Mucosa of stomach (tissue), 1 donor: Measurements from ENCODE around the gene GATD1.
A peak's percentile ranks its signal among the peaks of the same experiment; 100 is the strongest.

Experiments used
- H3K27me3 ChIP-seq: one replicate; pipeline ENCODE4 v1.7.0; 2013; ENCODE audit warnings: mild to moderate bottlenecking, low read length; ENCODE audit not compliant: control insufficient read depth, insufficient read depth
- H3K36me3 ChIP-seq: one replicate; pipeline ENCODE4 v1.7.0; 2013; ENCODE audit warnings: low read length; ENCODE audit not compliant: control insufficient read depth, insufficient read depth
- H3K4me1 ChIP-seq: one replicate; pipeline ENCODE4 v1.7.0; 2013; ENCODE audit warnings: mild to moderate bottlenecking, low read length; ENCODE audit not compliant: control insufficient read depth, insufficient read depth
- H3K4me3 ChIP-seq: one replicate; pipeline ENCODE4 v1.7.0; 2013; ENCODE audit warnings: low read length
- H3K9ac ChIP-seq: one replicate; pipeline ENCODE4 v1.7.0; 2013; ENCODE audit warnings: mild to moderate bottlenecking, low read length, moderate library complexity
- H3K9me3 ChIP-seq: one replicate; pipeline ENCODE4 v1.7.0; 2013; ENCODE audit warnings: mild to moderate bottlenecking, low read length, moderate library complexity; ENCODE audit not compliant: control insufficient read depth
- donor health status: Pancreatic carcinoma.

GATD1 gene

DNA sequence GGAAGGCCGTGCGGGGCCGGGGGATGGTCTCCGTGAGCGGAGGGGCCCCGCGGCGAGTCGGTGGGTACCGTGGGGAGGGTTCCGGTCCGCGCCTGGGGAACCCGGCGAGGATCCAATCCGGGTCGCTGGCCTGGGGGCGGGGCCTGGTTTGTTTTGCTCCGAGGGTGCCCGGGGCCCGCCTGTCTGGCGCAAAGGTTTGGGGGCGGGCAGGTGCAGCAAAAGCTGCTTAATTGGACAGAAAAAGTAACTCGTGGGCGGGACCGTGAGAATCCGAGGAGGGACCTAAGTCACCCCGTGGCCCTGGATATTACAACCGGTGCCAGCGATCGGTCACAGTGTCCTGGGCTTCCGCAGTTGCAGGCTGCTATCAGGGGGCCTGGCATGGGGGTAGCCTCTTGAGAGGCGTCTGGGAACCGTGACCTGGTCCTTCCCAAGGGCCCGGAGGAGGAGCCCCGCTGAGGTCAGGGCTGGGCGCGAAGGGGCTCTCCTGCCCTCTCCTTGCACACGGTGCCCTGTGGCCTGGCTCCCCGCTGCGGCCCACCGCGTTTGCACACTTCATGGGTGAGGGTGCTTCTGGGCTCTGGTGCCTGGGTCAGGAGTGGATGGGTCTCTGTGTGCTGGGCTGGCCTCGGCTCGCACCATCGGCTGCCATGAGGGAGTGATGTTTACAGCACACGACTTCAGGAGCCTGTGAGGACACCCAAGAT, 42.8 kb upstream of the GATD1 start:
- Histone ChIP-seq H3K9me3 (no peaks in the 10 kb centered on the region), H3K4me3 (peak overlapping the region; percentile 84), H3K27me3 (no peaks in the 10 kb centered on the region), H3K9ac (peak overlapping the region; percentile 85), H3K4me1 (peaks cover 56% of the 10 kb centered on the region), H3K36me3 (no peaks in the 10 kb centered on the region)

DNA sequence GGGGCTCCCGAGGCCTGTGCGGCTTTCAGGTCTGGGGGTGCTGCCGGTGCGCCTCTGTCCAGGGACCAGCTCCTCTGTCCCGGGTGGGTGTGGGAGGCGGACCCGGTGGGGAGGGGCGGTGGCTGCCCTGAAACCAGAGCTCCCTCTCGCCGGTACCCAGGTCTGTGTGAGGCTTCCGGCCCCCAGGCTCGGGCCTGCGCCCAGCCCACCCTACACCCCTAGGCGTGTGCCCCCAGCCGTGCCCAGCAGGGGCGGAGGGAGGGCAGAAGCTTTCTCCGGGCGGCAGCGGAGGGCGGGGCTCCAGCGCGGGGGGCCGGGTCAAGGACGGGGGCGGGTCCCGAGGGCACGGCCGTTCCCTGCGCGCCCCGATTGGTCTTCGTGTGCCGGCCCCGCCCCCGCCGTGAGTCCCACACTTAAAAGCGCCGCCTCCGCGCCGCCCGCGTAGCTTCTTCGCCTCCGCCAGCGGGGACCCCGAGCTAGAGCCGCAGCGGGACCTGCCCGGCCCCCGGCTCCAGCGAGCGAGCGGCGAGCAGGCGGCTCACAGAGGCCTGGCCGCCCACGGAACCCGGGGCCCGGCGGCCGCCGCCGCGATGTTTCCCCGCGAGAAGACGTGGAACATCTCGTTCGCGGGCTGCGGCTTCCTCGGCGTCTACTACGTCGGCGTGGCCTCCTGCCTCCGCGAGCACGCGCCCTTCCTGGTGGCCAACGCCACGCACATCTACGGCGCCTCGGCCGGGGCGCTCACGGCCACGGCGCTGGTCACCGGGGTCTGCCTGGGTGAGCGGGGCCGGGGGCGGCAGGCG, 42.0 kb upstream of the GATD1 start:
- Histone ChIP-seq H3K4me3 (peak overlapping the region; percentile 84), H3K4me1 (peaks cover 49% of the 10 kb centered on the region), H3K36me3 (no peaks in the 10 kb centered on the region), H3K9ac (peak overlapping the region; percentile 96), H3K27me3 (no peaks in the 10 kb centered on the region), H3K9me3 (no peaks in the 10 kb centered on the region)

DNA sequence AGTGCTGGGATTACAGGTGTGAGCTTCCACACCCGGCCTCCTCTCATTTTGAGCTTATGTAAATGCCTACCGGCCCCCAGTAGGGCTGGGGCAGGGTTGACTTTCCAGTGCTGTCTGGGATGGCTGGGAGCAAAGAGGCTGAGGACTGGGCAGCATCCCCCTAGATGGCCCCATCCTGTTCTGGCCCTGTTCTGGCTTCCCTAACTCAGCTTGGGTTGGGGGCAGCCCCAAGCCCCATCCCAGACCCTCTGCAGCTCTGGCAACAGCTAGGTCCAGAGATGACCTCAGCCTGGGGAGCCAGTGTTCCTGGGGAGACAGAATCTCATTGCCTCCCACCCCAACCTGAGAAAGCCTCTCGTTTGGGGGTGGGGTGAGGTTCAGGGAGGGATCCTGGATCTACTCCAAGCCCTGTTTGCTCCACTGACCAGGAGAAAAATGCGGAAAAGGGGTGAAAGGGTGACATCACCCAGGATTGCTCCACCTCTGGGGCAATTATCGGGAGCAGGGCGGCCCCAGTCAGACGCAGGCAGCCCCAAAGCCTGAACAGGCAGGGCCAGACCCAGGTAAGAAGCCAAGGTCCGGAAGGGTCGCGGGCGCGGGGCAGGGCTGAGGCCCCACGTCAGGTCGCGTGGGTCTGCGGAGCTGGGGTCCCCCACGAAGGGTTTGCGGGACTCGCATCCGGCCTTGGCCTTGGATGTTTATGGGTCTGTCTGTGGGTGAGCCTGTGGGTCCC, 41.3 kb upstream of the GATD1 start, which contains the start of gene PNPLA2:
Gene PNPLA2 (plus strand): TSS at position 519 of the 733 bp plus-strand sequence. CDS start 805 bp downstream, outside the sequence.
- Histone ChIP-seq H3K4me1 (peaks cover 41% of the 10 kb centered on the region), H3K9me3 (no peaks in the 10 kb centered on the region), H3K27me3 (no peaks in the 10 kb centered on the region), H3K9ac (peak within 1 kb of the TSS; percentile 96), H3K36me3 (no peaks in the 10 kb centered on the region), H3K4me3 (peak within 1 kb of the TSS; percentile 71)

DNA sequence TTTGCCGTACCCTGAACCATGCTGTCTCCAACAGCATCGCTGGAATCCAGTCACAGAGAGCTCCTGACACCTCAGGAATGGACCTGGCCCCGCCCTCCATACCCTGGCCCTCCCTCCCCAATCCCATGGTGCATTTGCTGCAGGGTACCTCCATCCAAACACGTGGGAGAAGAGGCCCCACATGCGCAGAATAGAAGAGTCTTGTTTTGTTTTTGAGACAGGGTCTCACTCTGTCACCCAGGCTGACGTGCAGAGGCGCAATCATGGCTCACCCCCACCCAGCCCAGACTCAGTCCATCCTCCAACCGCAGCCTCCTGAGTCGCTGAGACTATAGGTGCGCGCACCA, 39.1 kb upstream of the GATD1 start:
- Histone ChIP-seq H3K9me3 (no peaks in the 10 kb centered on the region), H3K36me3 (peaks cover 14% of the 10 kb centered on the region), H3K9ac (no peak overlapping the region)

DNA sequence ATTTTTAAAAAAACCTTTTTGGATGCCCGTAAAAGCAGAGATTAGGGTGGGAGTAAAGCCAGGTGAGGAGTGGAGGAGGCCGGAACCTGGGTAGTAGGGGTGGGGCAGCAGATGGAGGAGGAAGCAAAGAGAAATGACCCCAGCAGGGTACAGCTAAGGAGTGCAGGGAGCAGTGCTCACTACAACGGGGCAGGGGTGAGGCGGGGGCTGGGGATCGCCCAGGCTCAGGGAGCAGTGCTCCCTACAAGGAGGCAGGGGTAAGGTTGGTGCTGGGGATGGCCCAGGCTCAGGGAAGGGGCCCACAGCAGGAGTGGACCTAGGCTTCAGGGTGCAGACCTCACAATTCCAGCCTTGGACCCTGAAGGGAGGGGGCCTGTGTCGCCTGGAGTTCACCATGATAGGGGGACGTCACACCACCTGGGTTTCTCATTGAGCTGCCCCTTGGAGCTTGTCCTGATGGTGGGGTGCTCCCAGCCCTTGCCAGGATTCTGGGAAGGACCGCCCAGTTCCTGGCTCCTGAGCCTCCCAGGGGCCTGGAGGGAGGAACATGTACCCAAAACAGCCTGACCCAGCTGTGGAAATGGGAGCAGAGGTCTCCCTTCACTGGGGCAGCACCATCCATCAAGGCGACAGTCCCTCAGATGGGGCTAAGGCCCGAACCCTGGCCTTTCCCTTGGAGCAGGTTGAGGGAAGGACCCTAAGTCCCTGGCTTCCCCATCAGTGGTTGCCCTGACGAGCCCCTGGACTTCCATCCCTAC, 38.6 kb upstream of the GATD1 start:
- Histone ChIP-seq H3K4me1 (peaks cover 27% of the 10 kb centered on the region), H3K9ac (no peak overlapping the region), H3K4me3 (no peak overlapping the region), H3K9me3 (no peaks in the 10 kb centered on the region), H3K27me3 (no peaks in the 10 kb centered on the region), H3K36me3 (peaks cover 15% of the 10 kb centered on the region)

More for the DNA sequence above, 39.1 kb upstream of the GATD1 start:
- Histone ChIP-seq H3K27me3 (no peaks in the 10 kb centered on the region), H3K4me1 (peaks cover 27% of the 10 kb centered on the region), H3K4me3 (no peak overlapping the region)

DNA sequence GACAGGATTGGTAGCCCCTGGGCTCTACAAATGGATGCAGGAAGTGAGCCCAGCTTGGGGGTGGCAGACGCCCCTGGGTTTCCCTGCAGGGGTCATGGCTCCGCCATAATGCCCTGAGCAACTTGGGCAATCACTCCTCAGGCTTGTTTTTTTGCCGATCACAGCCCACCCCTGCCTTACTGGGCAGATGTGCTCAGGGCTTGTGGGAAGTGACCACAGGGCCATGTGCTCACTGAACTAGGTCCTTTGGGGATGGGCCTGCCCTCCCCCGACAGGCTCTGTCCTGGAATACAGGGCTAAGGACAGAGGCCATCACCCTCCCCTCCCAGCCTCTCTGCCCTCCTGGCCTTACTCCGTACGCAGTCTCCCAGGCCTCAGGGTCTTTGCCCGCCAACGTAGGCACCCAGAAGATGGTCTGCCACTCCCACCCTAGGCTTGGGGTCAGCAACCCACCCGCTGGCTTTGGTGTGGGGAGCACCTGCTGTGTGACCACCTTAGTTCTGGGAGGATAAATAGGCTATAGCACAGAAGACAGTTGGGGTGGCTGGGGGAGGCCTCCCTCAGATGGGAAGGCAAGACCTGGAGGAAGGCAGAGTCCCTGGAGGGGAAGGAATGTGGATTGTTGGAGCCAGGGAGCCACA, 36.3 kb upstream of the GATD1 start:
- H3K36me3 ChIP-seq, result peaks cover 15% of the 10 kb centered on the region
- H3K4me3 ChIP-seq, result no peak overlapping the region
- H3K4me1 ChIP-seq, result peaks cover 24% of the 10 kb centered on the region
- no peaks in the 10 kb centered on the region for H3K27me3 ChIP-seq
- H3K9ac ChIP-seq, result no peak overlapping the region
- no peaks in the 10 kb centered on the region for H3K9me3 ChIP-seq

DNA sequence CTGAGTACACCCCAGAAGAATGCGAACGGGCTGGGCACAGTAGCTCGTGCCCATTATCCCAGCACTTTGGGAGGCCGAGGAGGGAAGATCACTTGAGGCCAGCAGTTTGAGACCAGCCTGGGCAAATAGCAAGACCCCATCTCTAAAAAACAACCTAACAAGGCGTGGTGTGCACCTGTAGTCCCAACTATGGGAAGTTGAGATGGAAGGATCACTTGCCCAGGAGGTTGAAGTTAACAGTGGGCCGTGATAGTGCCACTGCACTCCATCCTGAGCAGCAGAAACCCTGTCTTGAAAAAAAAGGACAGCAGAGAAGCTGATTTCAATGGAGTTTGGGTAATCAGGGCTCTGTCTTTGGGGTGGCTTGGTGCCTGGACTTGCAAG, 35.8 kb upstream of the GATD1 start:
- peaks cover 15% of the 10 kb centered on the region for H3K36me3 ChIP-seq
- no peaks in the 10 kb centered on the region for H3K9me3 ChIP-seq
- no peak overlapping the region for H3K9ac ChIP-seq
- H3K4me1 ChIP-seq, result peaks cover 22% of the 10 kb centered on the region
- H3K27me3 ChIP-seq, result no peaks in the 10 kb centered on the region
- H3K4me3 ChIP-seq, result no peak overlapping the region

DNA sequence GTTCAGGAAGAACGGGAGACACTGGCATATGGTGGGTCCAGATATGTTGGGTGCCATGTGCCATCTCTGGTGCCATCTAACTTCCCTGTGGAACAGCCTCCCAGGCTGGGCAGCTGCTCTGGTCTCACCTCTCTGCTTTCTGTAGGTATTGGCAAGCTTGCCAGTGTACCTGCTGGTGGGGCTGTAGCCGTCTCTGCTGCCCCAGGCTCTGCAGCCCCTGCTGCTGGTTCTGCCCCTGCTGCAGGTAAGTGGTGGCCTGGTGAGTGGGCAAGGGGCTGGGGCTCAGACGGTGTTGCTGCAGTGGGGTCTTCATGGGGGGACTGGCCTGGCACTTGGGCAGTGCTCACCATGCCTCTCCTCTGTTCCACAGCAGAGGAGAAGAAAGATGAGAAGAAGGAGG, 35.1 kb upstream of the GATD1 start:
- Histone ChIP-seq H3K9me3 (no peaks in the 10 kb centered on the region), H3K4me3 (no peak overlapping the region), H3K9ac (no peak overlapping the region), H3K27me3 (no peaks in the 10 kb centered on the region), H3K36me3 (peaks cover 15% of the 10 kb centered on the region), H3K4me1 (peaks cover 21% of the 10 kb centered on the region)

DNA sequence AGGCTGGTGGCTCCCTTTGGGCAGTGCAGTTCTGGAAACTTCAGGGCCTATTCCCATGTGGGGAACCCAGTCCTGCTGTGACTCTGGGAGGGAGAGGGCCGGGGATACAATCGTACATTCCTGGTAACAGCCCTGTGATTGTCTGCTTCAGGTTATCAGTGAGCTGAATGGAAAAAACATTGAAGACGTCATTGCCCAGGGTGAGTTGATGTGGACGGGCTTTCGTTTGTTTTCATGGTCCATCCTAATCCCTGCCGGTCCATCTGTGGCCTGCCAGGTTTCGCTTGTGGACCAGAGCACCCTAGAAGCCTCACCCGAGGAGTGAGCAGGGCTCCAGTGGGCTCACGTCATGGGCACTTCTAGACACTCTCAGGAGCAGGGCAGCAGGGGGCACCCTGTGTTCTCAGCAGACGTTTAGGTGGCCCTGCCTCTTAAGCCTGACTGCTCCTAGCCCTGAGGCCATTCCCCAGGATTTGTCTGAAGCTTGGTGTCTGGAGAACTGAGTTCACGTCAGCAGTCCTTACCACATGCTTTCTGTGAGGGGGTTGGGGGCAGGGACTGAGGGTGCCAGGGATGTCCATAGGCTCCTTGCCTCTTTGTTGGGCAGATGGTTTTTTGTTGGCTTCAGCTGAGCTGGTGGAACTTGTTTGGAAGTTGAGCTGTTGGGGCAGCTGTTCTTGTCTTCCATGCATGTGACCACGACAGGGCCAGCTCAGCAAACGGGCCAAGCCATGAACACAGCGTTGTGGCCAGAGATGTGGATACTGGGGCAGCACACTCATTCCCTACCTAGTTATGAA, 34.4 kb upstream of the GATD1 start:
- Histone ChIP-seq H3K36me3 (peaks cover 15% of the 10 kb centered on the region), H3K4me3 (peak overlapping the region; percentile 20), H3K9ac (peak overlapping the region; percentile 91), H3K9me3 (no peaks in the 10 kb centered on the region), H3K27me3 (no peaks in the 10 kb centered on the region), H3K4me1 (peaks cover 21% of the 10 kb centered on the region)

DNA sequence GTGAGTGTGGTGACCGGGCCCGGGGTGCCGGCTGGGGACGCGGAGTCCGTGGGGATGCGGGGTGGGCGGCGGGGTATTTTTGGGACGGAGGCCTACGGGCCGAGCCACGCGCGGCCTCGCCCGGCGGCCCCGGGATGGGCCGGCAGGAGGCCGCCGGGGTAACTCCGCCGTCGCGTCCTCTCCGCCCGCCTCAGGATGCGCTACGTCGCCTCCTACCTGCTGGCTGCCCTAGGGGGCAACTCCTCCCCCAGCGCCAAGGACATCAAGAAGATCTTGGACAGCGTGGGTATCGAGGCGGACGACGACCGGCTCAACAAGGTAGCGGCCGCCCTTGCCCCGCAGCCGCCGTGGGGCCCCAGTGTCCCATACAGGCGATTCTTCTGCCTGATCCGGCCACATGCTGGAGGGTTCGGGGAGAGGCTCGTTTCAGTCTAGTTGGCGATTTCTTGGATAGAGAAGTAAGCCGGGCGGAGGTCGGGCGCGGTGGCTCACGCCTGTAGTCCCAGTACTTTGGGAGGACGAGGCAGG, 32.8 kb upstream of the GATD1 start:
- peak overlapping the region; percentile 77 for H3K4me3 ChIP-seq
- H3K36me3 ChIP-seq, result peaks cover 15% of the 10 kb centered on the region
- H3K27me3 ChIP-seq, result no peaks in the 10 kb centered on the region
- H3K4me1 ChIP-seq, result peaks cover 21% of the 10 kb centered on the region
- H3K9ac ChIP-seq, result peak overlapping the region; percentile 91
- no peaks in the 10 kb centered on the region for H3K9me3 ChIP-seq
